ENCODE data around the gene MGAT2. TPM values are rescaled to one million over a fixed set of nuclear protein-coding genes. Genes with fewer than 3 reads are reported as not detected.
A peak's percentile ranks its signal among the peaks of the same experiment; 100 is the strongest.

The MGAT2 gene
- total RNA-seq, 2 donors from 2014 or later = 34.7 to 69.0 TPM

DNA sequence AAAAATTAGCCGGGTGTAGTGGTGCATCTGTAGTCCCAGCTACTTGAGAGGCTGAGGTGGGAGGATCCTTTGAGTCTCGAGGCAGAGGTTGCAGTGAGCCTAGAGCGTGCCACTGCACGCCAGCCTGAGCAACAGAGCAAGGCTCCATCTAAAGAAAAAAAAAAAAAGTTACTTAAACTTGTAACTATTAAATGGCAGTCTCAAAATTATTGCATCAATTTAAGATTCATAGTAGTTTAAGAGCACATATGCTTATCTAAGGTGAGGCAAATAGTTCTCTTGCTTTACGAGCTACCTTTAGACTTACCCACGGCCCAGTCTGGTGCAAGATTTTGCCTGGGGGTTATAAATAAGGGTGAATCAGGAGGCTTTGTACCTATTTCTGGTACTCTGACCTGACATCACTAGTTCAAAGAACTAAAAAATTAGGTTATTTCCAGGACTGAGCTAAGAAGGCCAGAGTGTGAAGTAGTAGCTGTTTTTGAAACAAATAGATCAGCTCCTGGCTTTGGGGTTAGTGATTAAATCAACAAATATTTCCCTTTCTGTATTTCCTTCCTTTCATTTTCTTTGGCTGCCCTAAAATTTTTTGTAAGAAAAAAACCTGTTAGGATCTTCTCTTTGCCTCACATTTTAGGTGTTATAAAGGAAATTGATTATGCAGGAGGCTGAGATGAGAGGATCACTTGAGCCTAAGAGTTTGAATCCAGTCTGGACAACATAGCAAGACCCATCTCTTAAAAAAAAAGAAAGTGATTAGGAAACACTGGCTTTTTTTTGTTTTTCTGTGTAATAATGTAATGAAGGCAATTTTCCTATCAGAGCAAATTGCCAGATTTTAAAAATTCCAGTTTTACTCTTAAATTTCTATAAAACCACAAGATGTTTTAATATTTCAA lies 3.6 kb downstream of the MGAT2 start:
- intact Hi-C loops (cut with DNase I) = no loop called here
- H3K4me3 ChIP-seq = no peak overlapping the region
- TF ChIP-seq CTCF (IDR thresholded peaks at IDR 0.05) = no peak
- TF ChIP-seq POLR2A (IDR thresholded peaks at IDR 0.05) = no peak
- no peaks in the 10 kb centered on the region for H3K27me3 ChIP-seq (replicated peaks; ENCODE audit: insufficient read depth)
- no peaks in the 10 kb centered on the region for H3K9me3 ChIP-seq
- peaks cover 6% of the 10 kb centered on the region for H3K4me1 ChIP-seq (replicated peaks)
- no peak overlapping the region for H3K27ac ChIP-seq
- 64% methylated on average over 6 of the region's 6 CpGs for WGBS
- no peak for DNase-seq (ENCODE audit: low spot score)
- no peaks in the 10 kb centered on the region for H3K36me3 ChIP-seq

DNA sequence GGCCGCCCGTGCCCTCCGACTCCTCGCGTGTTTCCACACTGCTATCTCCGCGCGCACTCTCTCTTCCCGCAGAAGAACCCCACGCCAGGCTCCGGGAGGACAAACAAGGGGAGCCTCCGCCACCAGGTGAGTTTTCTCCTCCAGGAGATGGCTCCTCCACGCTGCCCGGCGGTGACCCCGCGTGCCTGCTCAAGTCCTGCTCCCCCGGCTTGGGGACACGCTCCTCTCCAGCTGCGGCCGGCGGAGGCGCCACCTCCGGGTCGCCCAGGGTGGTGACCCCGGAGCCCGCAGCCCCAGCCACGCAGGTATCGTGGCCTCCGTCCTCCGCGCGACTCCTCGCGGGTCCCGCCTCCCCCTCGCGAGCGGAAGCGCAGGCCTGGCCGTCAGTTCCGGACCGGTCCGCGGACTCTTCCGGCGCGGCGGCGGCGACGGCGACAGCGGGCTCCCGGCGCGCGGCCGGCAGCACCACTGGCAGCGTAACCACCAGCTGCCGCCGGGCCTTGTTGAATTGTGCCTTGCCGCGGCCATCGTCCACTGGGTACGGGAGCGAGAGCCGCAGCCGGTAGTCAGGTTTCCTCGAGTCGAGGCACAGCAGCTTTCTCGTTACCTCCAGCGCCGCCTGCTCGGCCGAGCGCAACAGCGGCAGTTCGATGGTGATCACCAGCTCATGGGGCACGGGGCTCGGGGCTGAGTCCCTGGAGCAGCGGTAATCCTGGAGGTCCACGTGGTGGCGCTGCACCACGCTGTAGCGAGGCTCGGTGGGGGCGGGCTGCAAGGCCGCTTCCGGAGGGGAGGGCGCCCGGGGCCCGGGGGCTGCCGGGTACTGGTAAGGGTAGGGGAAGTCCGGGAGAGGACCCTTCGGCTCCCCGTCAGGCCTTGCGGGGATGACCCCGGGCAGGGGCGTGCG lies 13.3 kb downstream of the MGAT2 start:
- H3K36me3 ChIP-seq = no peaks in the 10 kb centered on the region
- no peaks in the 10 kb centered on the region for H3K9me3 ChIP-seq
- H3K4me1 ChIP-seq (replicated peaks) = no peaks in the 10 kb centered on the region
- 1% methylated on average over 33 of the region's 101 CpGs for WGBS
- peak; percentile 91 for DNase-seq (ENCODE audit: low spot score)
- H3K27ac ChIP-seq = peak overlapping the region; percentile 94 to 96
- H3K27me3 ChIP-seq (replicated peaks; ENCODE audit: insufficient read depth) = no peaks in the 10 kb centered on the region
- intact Hi-C loops (cut with DNase I) = loop anchor here (1.0 to 5.0 kb wide), 3 partner anchors 59 to 218 kb away; partner anchors contain the start of genes KLHDC1 and NEMF
- peak overlapping the region; percentile 75 to 90 for H3K4me3 ChIP-seq
- peak; percentile 72 for TF ChIP-seq POLR2AphosphoS5 (IDR thresholded peaks at IDR 0.05)
- peak; percentile 79 to 91 (median 90) for TF ChIP-seq CTCF (IDR thresholded peaks at IDR 0.05)
- peak; percentile 36 for TF ChIP-seq POLR2A (IDR thresholded peaks at IDR 0.05)

DNA sequence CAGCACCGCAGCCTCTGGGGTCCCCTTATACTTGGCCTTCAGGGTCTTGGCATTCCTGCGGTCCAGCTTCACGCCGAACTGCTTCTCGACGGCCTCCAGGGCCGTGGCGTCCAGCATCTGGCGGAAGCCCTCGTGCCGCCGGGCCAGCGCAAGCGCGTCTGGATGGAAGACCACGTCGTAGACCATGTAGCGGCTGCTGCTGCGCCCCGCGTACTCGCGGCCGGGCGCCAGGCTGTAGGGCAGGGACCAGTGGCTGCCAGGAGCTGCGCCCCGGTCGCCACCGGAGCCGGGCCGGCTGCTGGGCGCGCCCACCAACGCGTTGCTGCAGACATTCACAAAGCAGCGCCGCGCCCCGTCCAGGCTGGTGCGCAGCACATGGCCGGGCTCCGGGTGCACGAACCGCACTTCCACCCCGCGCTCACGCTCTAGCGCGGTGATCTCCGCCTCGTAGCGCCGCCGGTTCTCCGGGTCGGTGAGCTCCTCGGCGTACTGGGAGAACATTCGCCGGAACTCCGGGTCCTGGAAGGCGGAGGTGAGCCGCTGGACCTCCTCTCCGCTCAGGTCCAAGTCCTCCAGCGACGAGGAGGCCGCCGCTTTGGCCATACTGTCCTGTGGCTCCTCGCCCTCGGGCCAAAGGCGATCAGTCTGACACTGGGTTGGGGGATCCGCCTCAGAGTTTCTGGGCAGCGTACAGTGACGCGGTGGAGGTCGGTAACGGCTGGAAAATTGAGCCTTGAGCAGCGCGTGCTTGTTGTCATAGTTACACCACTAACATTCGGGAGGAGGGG lies 14.1 kb downstream of the MGAT2 start, which contains the start of gene DNAAF2:
DNAAF2 (minus strand) TSS at position 698 of the 788 bp plus-strand sequence; CDS start at position 603, 95 bp downstream.
- TF ChIP-seq POLR2AphosphoS5 (IDR thresholded peaks at IDR 0.05) (peak; percentile 34), CTCF (IDR thresholded peaks at IDR 0.05) (no peak), POLR2A (IDR thresholded peaks at IDR 0.05) (no peak)
- peak within 1 kb of the TSS; percentile 75 to 90 for H3K4me3 ChIP-seq
- WGBS = under 1% methylated on average over 75 of the region's 80 CpGs
- DNase-seq (ENCODE audit: low spot score) = peak; percentile 58
- H3K36me3 ChIP-seq = no peaks in the 10 kb centered on the region
- H3K9me3 ChIP-seq = no peaks in the 10 kb centered on the region
- no peaks in the 10 kb centered on the region for H3K4me1 ChIP-seq (replicated peaks)
- H3K27me3 ChIP-seq (replicated peaks; ENCODE audit: insufficient read depth) = no peaks in the 10 kb centered on the region
- H3K27ac ChIP-seq = peak within 1 kb of the TSS; percentile 94 to 96
- intact Hi-C loops (cut with DNase I) = loop anchor here (1.0 to 5.0 kb wide), 3 partner anchors 59 to 218 kb away; partner anchors contain the start of genes KLHDC1 and NEMF

- intact Hi-C loops (cut with DNase I) = no loop called here
- H3K4me3 ChIP-seq = no peak overlapping the region
- DNase-seq (ENCODE audit: low spot score) = no peak
- WGBS = 93% methylated on average over 1 of the region's 1 CpG
- H3K36me3 ChIP-seq = no peaks in the 10 kb centered on the region
- H3K9me3 ChIP-seq = no peaks in the 10 kb centered on the region
- no peaks in the 10 kb centered on the region for H3K27me3 ChIP-seq (replicated peaks; ENCODE audit: insufficient read depth)
- no peak for TF ChIP-seq POLR2A (IDR thresholded peaks at IDR 0.05)
- TF ChIP-seq POLR2AphosphoS5 (IDR thresholded peaks at IDR 0.05) = no peak
- TF ChIP-seq CTCF (IDR thresholded peaks at IDR 0.05) = no peak
- no peaks in the 10 kb centered on the region for H3K4me1 ChIP-seq (replicated peaks)
- H3K27ac ChIP-seq = no peak overlapping the region
These were observed 16.3 kb downstream of the MGAT2 start for GRCh38 chr14:49636866-49637265.

All from prostate gland (tissue), 2 donors.